Spinal cord (tissue), 10 donors: Measurements from ENCODE around the gene MSI2. TPM values are rescaled to one million over a fixed set of nuclear protein-coding genes. Genes with fewer than 3 reads are reported as not detected.

Source experiments
- DNase-seq, 6 donors: peaks; one replicate each; pipeline versions ENCODE4 v3.0.0 to v3.0.0-alpha.2; 2013 to 2015; ENCODE audit warnings: low spot score in 6 of 6, low read depth in 4 of 6
- H3K27ac ChIP-seq: one replicate; pipeline ENCODE4 v1.5.1; 2013; ENCODE audit warnings: low read depth, low read length, control low read depth
- H3K27me3 ChIP-seq: one replicate; pipeline ENCODE4 v1.6.1; 2013; ENCODE audit warnings: low read length; ENCODE audit not compliant: control insufficient read depth, insufficient read depth
- H3K36me3 ChIP-seq: one replicate; pipeline ENCODE4 v1.6.1; 2013; ENCODE audit warnings: low read length; ENCODE audit not compliant: control insufficient read depth, insufficient read depth
- H3K4me1 ChIP-seq: one replicate; pipeline ENCODE4 v1.6.1; 2013; ENCODE audit warnings: low read length; ENCODE audit not compliant: control insufficient read depth, insufficient read depth
- H3K4me3 ChIP-seq: one replicate; pipeline ENCODE4 v1.5.1; 2013; ENCODE audit warnings: low read depth, low read length, control low read depth
- H3K9me3 ChIP-seq: one replicate; pipeline ENCODE4 v1.6.1; 2013; ENCODE audit warnings: low read length; ENCODE audit not compliant: control insufficient read depth, insufficient read depth
- WGBS: methylation state at CpG from one replicate; pipeline ENCODE4 v1.1.5; 2013; ENCODE audit warnings: missing lambda C conversion rate; ENCODE audit not compliant: insufficient coverage; 5-methylcytosine and 5-hydroxymethylcytosine counted together
- polyA plus RNA-seq, 2 donors: library from polyadenylated mRNA; unstranded; fragments of 120-200 nt; gene quantifications; one replicate each; pipeline ENCODE4 v1.2.1, GENCODE V29; 2013; ENCODE audit not compliant: insufficient read length in 2 of 2
- total RNA-seq, 2 donors: library from RNA; depleted of rRNA in 1 of 2; stranded (reverse); fragments of 120-200 nt in 1 of 2; fragments of >200 nt in 1 of 2; gene quantifications; one replicate each; pipeline versions ENCODE4 v1.2.3 to v1.2.4, GENCODE V29; 2013 to 2014
- donor health status: healthy.

Gene MSI2
- total and polyA plus RNA-seq, 4 donors: 92.8 to 167 (median 109) TPM

- H3K36me3 ChIP-seq: peaks cover 18% of the 10 kb centered on the region
- H3K4me1 ChIP-seq: peaks cover 53% of the 10 kb centered on the region
- no peak overlapping the region for H3K27ac ChIP-seq
- WGBS: no CpG with 5 or more reads among the region's 3 CpGs
- DNase-seq: no peak
- H3K9me3 ChIP-seq: no peaks in the 10 kb centered on the region
- H3K27me3 ChIP-seq: no peaks in the 10 kb centered on the region
- H3K4me3 ChIP-seq: no peak overlapping the region
Measured at GRCh38 chr17:57317079-57317478, 60.8 kb downstream of the MSI2 start.

GRCh38 chr17:57318913-57319312 is 62.6 kb downstream of the MSI2 start:
- 80% methylated on average over 4 of the region's 6 CpGs for WGBS
- H3K27me3 ChIP-seq: no peaks in the 10 kb centered on the region
- peaks cover 38% of the 10 kb centered on the region for H3K4me1 ChIP-seq
- peaks cover 14% of the 10 kb centered on the region for H3K36me3 ChIP-seq
- no peak overlapping the region for H3K4me3 ChIP-seq
- H3K27ac ChIP-seq: no peak overlapping the region
- DNase-seq: no peak
- H3K9me3 ChIP-seq: no peaks in the 10 kb centered on the region

GRCh38 chr17:57319806-57320205 is 63.5 kb downstream of the MSI2 start:
- Histone ChIP-seq H3K9me3 (no peaks in the 10 kb centered on the region), H3K27ac (no peak overlapping the region), H3K4me3 (no peak overlapping the region), H3K36me3 (peaks cover 22% of the 10 kb centered on the region), H3K4me1 (peaks cover 38% of the 10 kb centered on the region), H3K27me3 (no peaks in the 10 kb centered on the region)
- no peak for DNase-seq
- 70% methylated on average over 7 of the region's 9 CpGs for WGBS

- H3K36me3 ChIP-seq: peaks cover 20% of the 10 kb centered on the region
- H3K27ac ChIP-seq: no peak overlapping the region
- H3K27me3 ChIP-seq: no peaks in the 10 kb centered on the region
- H3K4me1 ChIP-seq: peaks cover 35% of the 10 kb centered on the region
- no peak overlapping the region for H3K4me3 ChIP-seq
- no peaks in the 10 kb centered on the region for H3K9me3 ChIP-seq
- WGBS: 91% methylated on average over 8 of the region's 10 CpGs
- DNase-seq: no peak
Measured at GRCh38 chr17:57323391-57323790, 67.1 kb downstream of the MSI2 start.

- Histone ChIP-seq H3K36me3 (peaks cover 20% of the 10 kb centered on the region), H3K27me3 (no peaks in the 10 kb centered on the region), H3K4me1 (peaks cover 31% of the 10 kb centered on the region), H3K9me3 (no peaks in the 10 kb centered on the region), H3K4me3 (no peak overlapping the region), H3K27ac (no peak overlapping the region)
- WGBS: 91% methylated on average over 11 of the region's 13 CpGs
- no peak for DNase-seq
Measured at GRCh38 chr17:57324060-57324459, 67.7 kb downstream of the MSI2 start.

- Histone ChIP-seq H3K9me3 (no peaks in the 10 kb centered on the region), H3K27ac (no peak overlapping the region)
Measured at GRCh38 chr17:57324631-57325030, 68.3 kb downstream of the MSI2 start.

GRCh38 chr17:57326336-57326735 is 70.0 kb downstream of the MSI2 start:
- Histone ChIP-seq H3K4me3 (no peak overlapping the region), H3K4me1 (peaks cover 16% of the 10 kb centered on the region), H3K9me3 (no peaks in the 10 kb centered on the region), H3K36me3 (peaks cover 20% of the 10 kb centered on the region), H3K27ac (peak overlapping the region; percentile 29), H3K27me3 (no peaks in the 10 kb centered on the region)
- no peak for DNase-seq
- no CpG with 5 or more reads among the region's 2 CpGs for WGBS

More at GRCh38 chr17:57324631-57325030, 68.3 kb downstream of the MSI2 start:
- Histone ChIP-seq H3K27me3 (no peaks in the 10 kb centered on the region), H3K4me3 (no peak overlapping the region), H3K4me1 (peaks cover 27% of the 10 kb centered on the region), H3K36me3 (peaks cover 20% of the 10 kb centered on the region)
- no peak for DNase-seq

- Histone ChIP-seq H3K36me3 (peaks cover 18% of the 10 kb centered on the region), H3K27me3 (no peaks in the 10 kb centered on the region), H3K27ac (no peak overlapping the region), H3K9me3 (no peaks in the 10 kb centered on the region), H3K4me3 (no peak overlapping the region), H3K4me1 (peaks cover 15% of the 10 kb centered on the region)
- peak in 1 of 6 donors; percentile 47 for DNase-seq
- WGBS: 83% methylated on average over 3 of the region's 5 CpGs
Measured at GRCh38 chr17:57326764-57327163, 70.4 kb downstream of the MSI2 start.

- Histone ChIP-seq H3K4me1 (peaks cover 15% of the 10 kb centered on the region), H3K36me3 (peaks cover 16% of the 10 kb centered on the region), H3K27ac (no peak overlapping the region), H3K4me3 (no peak overlapping the region), H3K9me3 (no peaks in the 10 kb centered on the region), H3K27me3 (no peaks in the 10 kb centered on the region)
- DNase-seq: no peak
- 72% methylated on average over 4 of the region's 6 CpGs for WGBS
Measured at GRCh38 chr17:57327176-57327970, 71.0 kb downstream of the MSI2 start.
